SK-N-SH (cell line): ENCODE data around the gene CDKAL1. TPM values are rescaled to one million over a fixed set of nuclear protein-coding genes. Genes with fewer than 3 reads are reported as not detected.

Source experiments
- CTCF ChIA-PET: fragments of 300-600, 350-600 bp; formaldehyde crosslinking; extraction: SDS; loops from one replicate; lab custom pipeline; 2021; lab: Yijun Ruan, JAX
- POLR2A ChIA-PET: fragments of 350-600 bp; sonication (Branson Sonifier 250); formaldehyde crosslinking; extraction: SDS; loops from one replicate; lab custom pipeline; 2020; ENCODE audit warnings: antibody characterized with exemption, inconsistent platforms; lab: Yijun Ruan, JAX
- DNase-seq: peaks from one replicate; pipeline ENCODE4 v3.0.0; 2012
- H2AFZ ChIP-seq: fragments of 200-600 bp; sonication (generic); 2 replicates; pipeline ENCODE4 v1.8.1; 2016; ENCODE audit warnings: antibody characterized with exemption, mild to moderate bottlenecking, low read depth
- H3F3A ChIP-seq: fragments of 200-600 bp; sonication (generic); replicated peaks from 2 replicates; pipeline ENCODE3; 2016; ENCODE audit warnings: antibody characterized with exemption, mild to moderate bottlenecking; ENCODE audit not compliant: insufficient read depth
- H3K27ac ChIP-seq, 2 experiments: fragments of 200-500 bp in 1 of 2; fragments of 200-600 bp in 1 of 2; sonication (Bioruptor generic) in 1 of 2; sonication (generic), shearing (Covaris generic) in 1 of 2; 2 replicates each; pipeline versions ENCODE4 v1.5.1 to v1.6.1; 2014 to 2016; ENCODE audit warnings: low read depth in 2 of 2, inconsistent platforms in 1 of 2, low read length in 1 of 2, mild to moderate bottlenecking in 1 of 2, mixed read lengths in 1 of 2
- H3K27me3 ChIP-seq: fragments of 200-600 bp; sonication (generic), shearing (Covaris generic); 2 replicates; pipeline ENCODE4 v1.6.1; 2016; ENCODE audit warnings: mixed run types; ENCODE audit not compliant: insufficient read depth
- H3K36me3 ChIP-seq, 2 experiments: fragments of 200-500 bp in 1 of 2; fragments of 200-600 bp in 1 of 2; sonication (Bioruptor generic) in 1 of 2; sonication (generic) in 1 of 2; replicated peaks in 1 of 2; 2 replicates each; pipeline versions ENCODE3 to v1.5.1; 2014 to 2016; ENCODE audit warnings: low read length in 1 of 2, mild to moderate bottlenecking in 1 of 2; ENCODE audit not compliant: insufficient read depth in 2 of 2, control insufficient read depth in 1 of 2
- H3K4me1 ChIP-seq, 2 experiments: fragments of 200-500 bp in 1 of 2; fragments of 200-600 bp in 1 of 2; sonication (Bioruptor generic) in 1 of 2; sonication (generic), shearing (Covaris generic) in 1 of 2; 2 replicates each; pipeline versions ENCODE4 v1.5.1 to v1.6.1; 2014 to 2016; ENCODE audit warnings: low read depth in 1 of 2, low read length in 1 of 2, mixed run types in 1 of 2; ENCODE audit not compliant: insufficient read depth in 2 of 2, control insufficient read depth in 1 of 2
- H3K4me2 ChIP-seq: fragments of 200-600 bp; sonication (generic), shearing (Covaris generic); 2 replicates; pipeline ENCODE4 v1.6.1; 2017; ENCODE audit warnings: mixed run types
- H3K4me3 ChIP-seq, 2 experiments: fragments of 200-500 bp in 1 of 2; fragments of 200-600 bp in 1 of 2; sonication (Bioruptor generic) in 1 of 2; sonication (generic), shearing (Covaris generic) in 1 of 2; 2 replicates each; pipeline versions ENCODE4 v1.5.1 to v1.8.1; 2014 to 2016; ENCODE audit warnings: low read depth in 2 of 2, inconsistent platforms in 1 of 2, low read length in 1 of 2, mild to moderate bottlenecking in 1 of 2, mixed read lengths in 1 of 2, moderate library complexity in 1 of 2
- H3K79me2 ChIP-seq: fragments of 200-600 bp; sonication (generic); 2 replicates; pipeline ENCODE4 v1.8.1; 2017; ENCODE audit warnings: mild to moderate bottlenecking; ENCODE audit not compliant: insufficient read depth
- H3K9ac ChIP-seq: fragments of 200-600 bp; sonication (generic); 2 replicates; pipeline ENCODE4 v1.6.1; 2017; ENCODE audit warnings: mixed run types
- H3K9me2 ChIP-seq: fragments of 200-600 bp; sonication (generic); 2 replicates; pipeline ENCODE4 v1.6.1; 2017; ENCODE audit warnings: mixed run types
- H3K9me3 ChIP-seq: fragments of 200-600 bp; sonication (generic); 2 replicates; pipeline ENCODE4 v1.6.1; 2017; ENCODE audit warnings: mixed run types, mild to moderate bottlenecking, moderate library complexity
- H4K20me1 ChIP-seq: fragments of 200-600 bp; sonication (generic); 2 replicates; pipeline ENCODE4 v1.6.1; 2017; ENCODE audit warnings: mild to moderate bottlenecking, mixed run types; ENCODE audit not compliant: insufficient read depth
- EP300 ChIP-seq, 2 experiments: IDR thresholded peaks; 2 replicates each; pipeline versions ENCODE4 v1.4.0 to v1.6.1; 2012; ENCODE audit warnings: borderline replicate concordance in 1 of 2, low read depth in 1 of 2, low read length in 1 of 2
- EZH2phosphoT487 ChIP-seq: fragments of 200-600 bp; sonication (generic); IDR thresholded peaks from 2 replicates; pipeline ENCODE4 v1.6.1; 2017; ENCODE audit warnings: low read depth, mixed run types, mild to moderate bottlenecking, antibody characterized with exemption, moderate library complexity, borderline replicate concordance
- FOXJ3 ChIP-seq: sonication (generic); formaldehyde crosslinking; IDR thresholded peaks from 2 replicates; pipeline ENCODE4 v1.5.1; 2020; ENCODE audit warnings: mild to moderate bottlenecking, missing genetic modification reagents
- FOXM1 ChIP-seq: IDR thresholded peaks from 2 replicates; pipeline ENCODE4 v1.4.0; 2012; ENCODE audit warnings: low read depth, mild to moderate bottlenecking
- GATA2 ChIP-seq: sonication (generic); formaldehyde crosslinking; IDR thresholded peaks from 2 replicates; pipeline ENCODE4 v1.5.0; 2020; ENCODE audit warnings: mild to moderate bottlenecking, missing genetic modification reagents
- NFIC ChIP-seq: IDR thresholded peaks from 2 replicates; pipeline ENCODE4 v1.4.0; 2012; ENCODE audit warnings: borderline replicate concordance
- NRF1 ChIP-seq: IDR thresholded peaks from 2 replicates; pipeline ENCODE4 v1.6.1; 2012; ENCODE audit warnings: low read depth, mild to moderate bottlenecking, low read length
- POLR2AphosphoS5 ChIP-seq: IDR thresholded peaks from 2 replicates; pipeline ENCODE4 v1.6.1; 2012; ENCODE audit warnings: low read depth, low read length
- RCOR1 ChIP-seq: fragments of 150-350 bp; IDR thresholded peaks from 2 replicates; pipeline ENCODE4 v1.6.1; 2017; ENCODE audit warnings: antibody characterized with exemption, low read length
- RXRA ChIP-seq: IDR thresholded peaks from 2 replicates; pipeline ENCODE4 v1.4.0; 2012; ENCODE audit warnings: low read depth, mild to moderate bottlenecking, borderline replicate concordance
- TAF1 ChIP-seq: IDR thresholded peaks from 2 replicates; pipeline ENCODE4 v1.6.1; 2012; ENCODE audit warnings: low read depth, mild to moderate bottlenecking, low read length, moderate library complexity, borderline replicate concordance
- TCF12 ChIP-seq: IDR thresholded peaks from 2 replicates; pipeline ENCODE4 v1.4.0; 2012
- ZBTB33 ChIP-seq: IDR thresholded peaks from 2 replicates; pipeline ENCODE4 v1.4.0; 2012; ENCODE audit warnings: low read depth, borderline replicate concordance
- whole genome bisulfite sequencing: methylation state at CpG from one replicate; pipeline ENCODE4 v1.1.6; 2017; ENCODE audit warnings: low lambda C conversion rate; 5-methylcytosine and 5-hydroxymethylcytosine counted together
- polyA plus RNA-seq, 3 experiments: library from polyadenylated mRNA; depleted of rRNA; stranded (reverse); fragments of >200 nt; gene quantifications; 2 replicates each; pipeline ENCODE4 v1.2.3, GENCODE V29; 2012
- TF ChIP-seq, protein P1 (sequence below): IDR thresholded peaks from 2 replicates; pipeline ENCODE4; 2012
- TF ChIP-seq, protein P2 (sequence below): fragments of 200-600 bp; sonication (generic); IDR thresholded peaks from 2 replicates; pipeline ENCODE4 v1.6.1; 2017; ENCODE audit warnings: antibody characterized with exemption, mild to moderate bottlenecking, moderate library complexity

The CDKAL1 gene
- polyA plus RNA-seq, 1 of the 3 experiments (the other 2 are of a cell fraction): 2.6 TPM

DNA sequence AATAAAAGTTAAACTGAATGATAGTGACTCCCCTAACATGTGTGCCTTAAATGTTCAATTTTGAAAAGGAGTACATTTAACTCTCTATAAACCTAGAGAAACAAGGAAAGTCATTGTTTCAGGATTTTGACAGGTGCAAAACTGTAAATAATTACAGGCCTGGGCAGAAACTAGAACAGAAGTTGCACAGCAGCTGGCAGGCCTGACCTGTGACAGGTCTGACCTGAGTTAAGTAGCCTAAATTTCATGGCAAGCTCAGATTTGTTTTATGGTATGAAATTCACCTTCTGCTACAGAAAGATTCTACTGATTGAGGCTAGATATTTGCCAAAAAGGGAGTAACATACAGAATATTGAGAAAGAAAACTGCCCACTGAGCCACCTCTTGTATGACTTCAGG lies 166.1 kb downstream of the CDKAL1 start:
- Histone ChIP-seq H2AFZ (no peak overlapping the region), H3F3A (no peaks in the 10 kb centered on the region), H3K4me1 (peaks cover 4 to 6% of the 10 kb centered on the region in 2 experiments; a peak in 3 of 4 replicates), H3K79me2 (no peaks in the 10 kb centered on the region), H3K27me3 (no peaks in the 10 kb centered on the region), H3K9me3 (no peaks in the 10 kb centered on the region), H3K4me3 (no peak overlapping the region), H3K9ac (no peak overlapping the region), H3K27ac (no peak overlapping the region), H3K9me2 (no peaks in the 10 kb centered on the region), H3K36me3 (no peaks in the 10 kb centered on the region), H4K20me1 (no peaks in the 10 kb centered on the region), H3K4me2 (no peak overlapping the region)
- ChIA-PET CTCF (interaction anchor here (0.9 kb wide), 1 partner anchor 15 kb away, joined by 3 read pairs; no protein-coding TSS in a partner anchor), POLR2A (no interaction called here)
- TF ChIP-seq FOXM1 (no peak), TAF1 (no peak), EP300 (IDR thresholded peaks at IDR 0.05; ENCODE audit: borderline replicate concordance in 1 of 2, low read depth in 1 of 2, low read length in 1 of 2) (no peak), RCOR1 (no peak), GATA2 (no peak), ZBTB33 (no peak), EZH2phosphoT487 (no peak)
- TF ChIP-seq, protein P1, sequence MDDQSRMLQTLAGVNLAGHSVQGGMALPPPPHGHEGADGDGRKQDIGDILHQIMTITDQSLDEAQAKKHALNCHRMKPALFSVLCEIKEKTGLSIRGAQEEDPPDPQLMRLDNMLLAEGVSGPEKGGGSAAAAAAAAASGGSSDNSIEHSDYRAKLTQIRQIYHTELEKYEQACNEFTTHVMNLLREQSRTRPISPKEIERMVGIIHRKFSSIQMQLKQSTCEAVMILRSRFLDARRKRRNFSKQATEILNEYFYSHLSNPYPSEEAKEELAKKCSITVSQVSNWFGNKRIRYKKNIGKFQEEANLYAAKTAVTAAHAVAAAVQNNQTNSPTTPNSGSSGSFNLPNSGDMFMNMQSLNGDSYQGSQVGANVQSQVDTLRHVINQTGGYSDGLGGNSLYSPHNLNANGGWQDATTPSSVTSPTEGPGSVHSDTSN: no peak
- TF ChIP-seq, protein P2, sequence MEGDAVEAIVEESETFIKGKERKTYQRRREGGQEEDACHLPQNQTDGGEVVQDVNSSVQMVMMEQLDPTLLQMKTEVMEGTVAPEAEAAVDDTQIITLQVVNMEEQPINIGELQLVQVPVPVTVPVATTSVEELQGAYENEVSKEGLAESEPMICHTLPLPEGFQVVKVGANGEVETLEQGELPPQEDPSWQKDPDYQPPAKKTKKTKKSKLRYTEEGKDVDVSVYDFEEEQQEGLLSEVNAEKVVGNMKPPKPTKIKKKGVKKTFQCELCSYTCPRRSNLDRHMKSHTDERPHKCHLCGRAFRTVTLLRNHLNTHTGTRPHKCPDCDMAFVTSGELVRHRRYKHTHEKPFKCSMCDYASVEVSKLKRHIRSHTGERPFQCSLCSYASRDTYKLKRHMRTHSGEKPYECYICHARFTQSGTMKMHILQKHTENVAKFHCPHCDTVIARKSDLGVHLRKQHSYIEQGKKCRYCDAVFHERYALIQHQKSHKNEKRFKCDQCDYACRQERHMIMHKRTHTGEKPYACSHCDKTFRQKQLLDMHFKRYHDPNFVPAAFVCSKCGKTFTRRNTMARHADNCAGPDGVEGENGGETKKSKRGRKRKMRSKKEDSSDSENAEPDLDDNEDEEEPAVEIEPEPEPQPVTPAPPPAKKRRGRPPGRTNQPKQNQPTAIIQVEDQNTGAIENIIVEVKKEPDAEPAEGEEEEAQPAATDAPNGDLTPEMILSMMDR: no peak
- no peak for DNase-seq

- no peak for DNase-seq
- no peaks in the 10 kb centered on the region for H3K36me3 ChIP-seq
- no peak overlapping the region for H3K27ac ChIP-seq
- no peaks in the 10 kb centered on the region for H4K20me1 ChIP-seq
- H2AFZ ChIP-seq: no peak overlapping the region
- no peak overlapping the region for H3K9ac ChIP-seq
- H3K9me3 ChIP-seq: no peaks in the 10 kb centered on the region
- no peak overlapping the region for H3K4me3 ChIP-seq
- ChIA-PET POLR2A (no interaction called here), CTCF (no interaction called here)
- no peaks in the 10 kb centered on the region for H3K27me3 ChIP-seq
- peaks cover 4 to 12% of the 10 kb centered on the region in 2 experiments; a peak in 3 of 4 replicates for H3K4me1 ChIP-seq
- no peaks in the 10 kb centered on the region for H3K9me2 ChIP-seq
- 96% methylated on average over 13 of the region's 13 CpGs for WGBS
- H3K79me2 ChIP-seq: no peaks in the 10 kb centered on the region
- H3K4me2 ChIP-seq: no peak overlapping the region
- TF ChIP-seq RXRA (no peak), POLR2AphosphoS5 (no peak), EZH2phosphoT487 (no peak), NFIC (no peak), TCF12 (no peak), TAF1 (no peak), FOXJ3 (no peak), NRF1 (no peak)
- TF ChIP-seq, protein P2: no peak
- TF ChIP-seq, all 33 proteins: peak for 0
- no peaks in the 10 kb centered on the region for H3F3A ChIP-seq
These were observed 168.1 kb downstream of the CDKAL1 start for GRCh38 chr6:20702366-20702765.
